OCI-LY3 (cell line): ENCODE results near the gene KLF7.

Experiments used
- H2AFZ ChIP-seq: fragments of 200-600, 300-600 bp; shearing (Covaris generic); 2 replicates; pipeline ENCODE4 v1.6.0; 2014; ENCODE audit warnings: antibody characterized with exemption, low read depth, low read length
- H3K27ac ChIP-seq: fragments of 200-600, 300-600 bp; sonication (generic); 2 replicates; pipeline ENCODE4 v1.5.1; 2014; ENCODE audit warnings: mild to moderate bottlenecking, low read length, moderate library complexity, mixed read lengths
- H3K27me3 ChIP-seq: fragments of 200-600, 300-600 bp; sonication (generic); 2 replicates; pipeline ENCODE4 v1.6.1; 2014; ENCODE audit warnings: low read depth, low read length, mixed read lengths
- H3K36me3 ChIP-seq: fragments of 200-600, 300-600 bp; sonication (generic); replicated peaks from 2 replicates; pipeline ENCODE3; 2014; ENCODE audit warnings: low read depth, low read length, mixed read lengths
- H3K4me1 ChIP-seq: fragments of 300-600, 200-600 bp; sonication (generic); 2 replicates; pipeline ENCODE4 v1.6.1; 2014; ENCODE audit warnings: low read length, mixed read lengths
- H3K4me2 ChIP-seq: fragments of 200-600, 300-600 bp; sonication (generic); 2 replicates; pipeline ENCODE4 v1.6.1; 2014; ENCODE audit warnings: low read length, mixed read lengths
- H3K4me3 ChIP-seq: fragments of 300-600, 200-600 bp; sonication (generic); 2 replicates; pipeline ENCODE4 v1.5.1; 2014; ENCODE audit warnings: antibody characterized with exemption, mild to moderate bottlenecking, low read length, moderate library complexity
- H3K79me2 ChIP-seq: fragments of 300-600, 200-600 bp; shearing (Covaris generic); 2 replicates; pipeline ENCODE4 v1.6.1; 2014; ENCODE audit warnings: mild to moderate bottlenecking, low read length, mixed read lengths
- H3K9ac ChIP-seq: fragments of 300-600, 200-600 bp; shearing (Covaris generic); 2 replicates; pipeline ENCODE4 v1.6.0; 2014; ENCODE audit warnings: mild to moderate bottlenecking, low read length, moderate library complexity
- H3K9me3 ChIP-seq: fragments of 200-600, 300-600 bp; shearing (Covaris generic); 2 replicates; pipeline ENCODE4 v1.6.1; 2014; ENCODE audit warnings: low read length, mixed read lengths; ENCODE audit not compliant: insufficient read depth
- H4K20me1 ChIP-seq: fragments of 200-600, 300-600 bp; sonication (generic); 2 replicates; pipeline ENCODE4 v1.6.1; 2016; ENCODE audit warnings: low read length, mixed read lengths; ENCODE audit not compliant: insufficient read depth
- EZH2phosphoT487 ChIP-seq: fragments of 200-600 bp; shearing (Covaris generic); IDR thresholded peaks from 2 replicates; pipeline ENCODE4 v1.6.1; 2018; ENCODE audit warnings: antibody characterized with exemption, mixed run types, low read depth
- TF ChIP-seq, protein P1 (sequence below): fragments of 200-600, 300-600 bp; sonication (generic); IDR thresholded peaks from 2 replicates; pipeline ENCODE4 v1.5.1; 2014; ENCODE audit warnings: antibody characterized with exemption, low read length, low read depth

Gene KLF7

DNA sequence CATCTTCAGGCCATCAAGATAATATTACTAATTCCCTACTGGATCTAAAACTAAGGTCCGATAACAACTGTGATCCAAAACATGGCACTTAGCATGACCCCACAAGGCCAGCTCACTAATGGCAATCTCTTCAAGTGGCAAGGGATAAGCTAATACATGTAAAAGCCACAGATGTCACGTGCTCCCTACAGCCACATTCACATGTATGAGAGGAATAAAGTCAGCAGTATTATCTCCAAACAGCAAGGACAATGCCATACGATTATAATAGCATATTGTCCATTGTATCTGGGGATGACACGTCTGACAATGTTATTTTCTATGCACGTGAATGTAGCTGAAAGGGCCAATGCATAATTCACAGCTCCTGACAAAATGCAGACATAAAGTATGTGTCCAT, 56.0 kb downstream of the KLF7 start:
- no peaks in the 10 kb centered on the region for H3K79me2 ChIP-seq
- TF ChIP-seq, protein P1, sequence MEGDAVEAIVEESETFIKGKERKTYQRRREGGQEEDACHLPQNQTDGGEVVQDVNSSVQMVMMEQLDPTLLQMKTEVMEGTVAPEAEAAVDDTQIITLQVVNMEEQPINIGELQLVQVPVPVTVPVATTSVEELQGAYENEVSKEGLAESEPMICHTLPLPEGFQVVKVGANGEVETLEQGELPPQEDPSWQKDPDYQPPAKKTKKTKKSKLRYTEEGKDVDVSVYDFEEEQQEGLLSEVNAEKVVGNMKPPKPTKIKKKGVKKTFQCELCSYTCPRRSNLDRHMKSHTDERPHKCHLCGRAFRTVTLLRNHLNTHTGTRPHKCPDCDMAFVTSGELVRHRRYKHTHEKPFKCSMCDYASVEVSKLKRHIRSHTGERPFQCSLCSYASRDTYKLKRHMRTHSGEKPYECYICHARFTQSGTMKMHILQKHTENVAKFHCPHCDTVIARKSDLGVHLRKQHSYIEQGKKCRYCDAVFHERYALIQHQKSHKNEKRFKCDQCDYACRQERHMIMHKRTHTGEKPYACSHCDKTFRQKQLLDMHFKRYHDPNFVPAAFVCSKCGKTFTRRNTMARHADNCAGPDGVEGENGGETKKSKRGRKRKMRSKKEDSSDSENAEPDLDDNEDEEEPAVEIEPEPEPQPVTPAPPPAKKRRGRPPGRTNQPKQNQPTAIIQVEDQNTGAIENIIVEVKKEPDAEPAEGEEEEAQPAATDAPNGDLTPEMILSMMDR, result no peak
- TF ChIP-seq EZH2phosphoT487, result no peak
- no peak overlapping the region for H3K4me2 ChIP-seq
- H3K27me3 ChIP-seq, result peaks cover 13% of the 10 kb centered on the region; the same call in 1 of the 2 replicates
- no peaks in the 10 kb centered on the region for H3K4me1 ChIP-seq
- no peak overlapping the region for H3K4me3 ChIP-seq
- no peaks in the 10 kb centered on the region for H4K20me1 ChIP-seq
- H3K9ac ChIP-seq, result no peak overlapping the region
- H2AFZ ChIP-seq, result no peak overlapping the region
- no peaks in the 10 kb centered on the region for H3K9me3 ChIP-seq
- H3K36me3 ChIP-seq, result no peaks in the 10 kb centered on the region
- H3K27ac ChIP-seq, result no peak overlapping the region

DNA sequence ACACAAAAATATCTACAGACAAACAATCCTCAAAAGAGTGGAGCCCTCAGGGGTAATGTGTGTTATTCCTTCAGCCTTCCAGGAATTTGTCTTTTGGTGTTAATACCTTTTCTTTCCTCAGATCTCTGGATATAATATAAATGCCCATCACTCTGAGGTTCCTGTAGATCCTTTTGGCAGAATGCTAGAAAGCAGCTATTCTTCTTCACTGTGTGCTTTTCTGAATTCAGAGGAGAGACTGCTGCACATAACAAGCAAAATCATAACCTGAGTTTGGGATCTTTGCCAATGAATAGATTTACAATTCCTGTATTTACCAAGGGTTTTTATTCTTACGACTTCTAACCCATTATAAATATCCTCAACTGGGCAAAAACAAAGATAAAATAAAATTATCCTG, 57.3 kb downstream of the KLF7 start:
- H3K27me3 ChIP-seq, result peaks cover 16% of the 10 kb centered on the region; the same call in 1 of the 2 replicates
- H3K36me3 ChIP-seq, result no peaks in the 10 kb centered on the region
- H3K79me2 ChIP-seq, result no peaks in the 10 kb centered on the region
- H3K4me1 ChIP-seq, result no peaks in the 10 kb centered on the region
- TF ChIP-seq, protein P1, result no peak
- no peak for TF ChIP-seq EZH2phosphoT487
- no peak overlapping the region for H3K9ac ChIP-seq
- no peak overlapping the region for H3K4me3 ChIP-seq
- H3K27ac ChIP-seq, result no peak overlapping the region
- H4K20me1 ChIP-seq, result no peaks in the 10 kb centered on the region
- no peak overlapping the region for H2AFZ ChIP-seq
- no peak overlapping the region for H3K4me2 ChIP-seq
- no peaks in the 10 kb centered on the region for H3K9me3 ChIP-seq

DNA sequence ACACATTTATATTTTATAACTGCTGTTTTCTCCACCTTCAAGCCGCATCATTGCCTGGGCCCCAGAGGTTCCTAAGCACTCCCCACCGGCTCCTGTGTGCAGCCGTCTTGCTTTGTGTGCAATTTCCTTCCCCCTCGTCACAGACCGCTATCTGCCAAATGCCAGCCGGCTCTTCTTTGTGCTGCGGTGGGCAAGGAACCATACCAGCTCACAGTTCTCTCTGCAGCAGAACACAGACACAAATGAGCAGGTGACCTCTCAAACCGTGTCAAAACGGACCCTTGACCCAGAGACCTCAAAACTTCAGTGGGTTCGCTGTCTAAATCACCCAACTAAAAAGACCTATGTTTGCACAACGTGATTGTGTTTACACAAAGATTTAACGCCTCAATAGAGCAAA, 58.2 kb downstream of the KLF7 start:
- H3K4me1 ChIP-seq, result no peaks in the 10 kb centered on the region
- H3K4me2 ChIP-seq, result no peak overlapping the region
- no peak overlapping the region for H3K9ac ChIP-seq
- no peak overlapping the region for H3K27ac ChIP-seq
- no peak overlapping the region for H2AFZ ChIP-seq
- H3K27me3 ChIP-seq, result peaks cover 16% of the 10 kb centered on the region; the same call in 1 of the 2 replicates
- no peaks in the 10 kb centered on the region for H4K20me1 ChIP-seq
- no peak overlapping the region for H3K4me3 ChIP-seq
- no peaks in the 10 kb centered on the region for H3K9me3 ChIP-seq
- TF ChIP-seq, protein P1, result no peak
- TF ChIP-seq EZH2phosphoT487, result no peak
- no peaks in the 10 kb centered on the region for H3K79me2 ChIP-seq
- no peaks in the 10 kb centered on the region for H3K36me3 ChIP-seq

DNA sequence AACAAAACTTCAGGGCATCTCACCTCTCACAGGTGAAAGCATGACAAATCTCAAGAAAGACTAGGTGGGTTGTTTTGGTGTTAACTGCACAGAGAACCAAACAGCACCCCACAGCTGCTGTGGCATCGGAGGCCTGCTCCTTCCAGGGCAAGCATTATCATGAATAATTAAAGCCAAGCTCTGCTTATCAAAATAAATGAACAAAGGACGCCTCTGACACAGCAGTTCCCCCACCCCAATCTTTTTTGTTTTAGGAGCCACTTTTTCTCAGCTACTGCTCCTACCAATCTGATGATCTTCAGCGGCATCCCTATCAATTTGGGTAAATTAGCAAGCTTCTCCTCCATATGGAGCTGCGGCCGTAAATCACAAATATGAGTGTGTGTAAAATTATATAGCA, 58.6 kb downstream of the KLF7 start:
- TF ChIP-seq, protein P1, result no peak
- TF ChIP-seq EZH2phosphoT487, result no peak
- Histone ChIP-seq H3K9me3 (no peaks in the 10 kb centered on the region), H3K9ac (no peak overlapping the region), H3K4me2 (no peak overlapping the region), H3K79me2 (no peaks in the 10 kb centered on the region), H3K27me3 (peaks cover 16% of the 10 kb centered on the region; the same call in 1 of the 2 replicates), H3K4me3 (no peak overlapping the region), H2AFZ (no peak overlapping the region), H3K27ac (no peak overlapping the region), H3K4me1 (no peaks in the 10 kb centered on the region), H4K20me1 (no peaks in the 10 kb centered on the region), H3K36me3 (no peaks in the 10 kb centered on the region)
